HG02678 (cell line): ENCODE measurements around the gene SLC35F6.
"Not testable (repeated sequence)": the region's sequence is repeated elsewhere in the genome, so short reads cannot be mapped to it uniquely, and the experiment has no call there.

Experiments
- ATAC-seq: cut with Tn5 transposase; IDR thresholded peaks from one replicate; pipeline ENCODE4 v1.9.1; 2021; ENCODE audit warnings: mild to moderate bottlenecking, moderate library complexity; ENCODE audit not compliant: unreplicated experiment

Gene SLC35F6

DNA sequence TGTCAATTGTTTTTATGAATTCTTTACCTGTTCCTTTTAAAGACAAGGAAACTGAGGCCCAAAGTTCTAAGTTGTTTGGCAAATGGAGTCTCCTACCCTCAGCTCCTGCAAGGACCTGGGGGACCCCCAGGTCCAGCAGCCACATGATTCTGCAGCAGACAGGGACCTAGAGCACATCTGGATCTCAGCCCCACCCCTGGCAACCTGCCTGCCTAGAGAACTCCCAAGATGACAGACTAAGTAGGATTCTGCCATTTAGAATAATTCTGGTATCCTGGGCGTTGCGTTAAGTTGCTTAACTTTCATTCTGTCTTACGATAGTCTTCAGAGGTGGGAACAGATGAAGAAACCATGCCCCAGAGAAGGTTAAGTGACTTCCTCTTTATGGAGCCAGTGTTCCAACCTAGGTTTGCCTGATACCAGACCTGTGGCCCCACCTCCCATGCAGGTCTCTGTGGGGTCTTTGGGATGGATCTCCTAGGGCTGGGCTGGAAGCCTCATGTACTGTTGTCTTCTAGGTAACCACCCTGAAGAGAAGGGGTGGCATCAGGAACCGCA is 16.2 kb downstream of the SLC35F6 start:
- ATAC-seq = no peak

DNA sequence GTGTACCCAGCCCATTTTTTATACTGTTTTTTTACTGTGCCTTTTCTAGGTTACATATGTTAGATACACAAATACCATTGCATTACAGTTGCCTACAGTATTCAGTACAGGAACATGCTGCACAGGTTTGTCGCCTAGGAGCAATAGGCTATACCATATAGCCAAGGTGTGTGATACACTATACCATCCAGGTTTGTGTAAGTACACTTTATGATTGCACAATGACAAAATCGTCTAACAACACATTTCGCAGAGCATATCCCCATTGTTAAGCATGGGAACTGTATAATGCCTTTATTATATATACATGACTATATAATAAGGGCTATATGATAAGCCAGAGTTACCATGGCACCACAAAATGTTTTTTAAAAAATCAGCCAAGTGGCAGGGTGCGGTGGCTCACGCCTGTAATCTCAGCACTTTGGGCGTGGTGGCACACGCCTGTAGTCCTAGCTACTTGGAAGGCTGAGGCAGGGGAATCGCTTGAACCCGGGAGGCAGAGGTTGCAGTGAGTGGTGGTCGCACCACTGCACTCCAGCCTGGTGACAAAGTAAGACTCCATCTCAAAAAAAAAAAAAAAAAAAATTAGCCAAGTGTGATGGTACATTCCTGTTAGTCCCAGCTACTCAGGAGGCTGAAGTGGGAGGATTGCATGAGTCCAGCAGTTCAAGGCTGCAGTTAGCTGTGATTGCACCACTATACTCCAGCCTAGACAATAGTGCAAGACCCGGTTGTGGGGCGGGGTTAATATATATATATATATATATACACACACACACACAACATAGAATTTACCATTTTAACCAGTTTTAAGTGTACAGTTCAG is 19.0 kb downstream of the SLC35F6 start:
- ATAC-seq = no peak

DNA sequence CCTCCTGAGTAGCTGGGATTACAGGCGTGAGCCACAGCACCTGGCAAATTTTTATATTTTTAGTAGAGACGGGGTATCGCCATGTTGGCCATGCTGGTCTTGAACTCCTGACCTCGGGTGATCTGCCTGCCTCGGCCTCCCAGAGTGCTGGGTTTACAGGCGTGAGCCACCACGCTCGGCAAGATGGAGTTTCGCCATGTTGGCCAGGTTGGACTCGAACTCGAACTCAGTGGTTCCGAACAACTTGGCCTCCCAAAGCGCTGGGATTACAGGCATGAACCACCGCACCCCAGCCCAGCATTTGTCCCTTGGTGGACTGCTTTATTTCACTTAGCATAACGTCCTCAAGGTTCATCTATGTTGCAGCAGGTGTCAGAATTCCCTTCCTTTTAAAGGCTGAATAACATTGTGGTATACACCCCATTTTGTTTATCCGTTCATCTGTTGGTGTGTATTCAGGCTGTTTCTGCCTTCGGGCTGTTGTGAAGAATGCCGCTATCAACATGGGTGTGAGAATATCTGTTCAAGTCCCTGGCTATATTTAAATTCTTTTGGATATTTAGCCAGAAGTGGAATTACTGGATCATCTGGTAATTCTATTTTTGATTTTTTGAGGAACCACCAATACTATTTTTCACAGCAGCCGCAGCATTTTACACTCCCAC is 20.6 kb downstream of the SLC35F6 start:
- no peak for ATAC-seq

DNA sequence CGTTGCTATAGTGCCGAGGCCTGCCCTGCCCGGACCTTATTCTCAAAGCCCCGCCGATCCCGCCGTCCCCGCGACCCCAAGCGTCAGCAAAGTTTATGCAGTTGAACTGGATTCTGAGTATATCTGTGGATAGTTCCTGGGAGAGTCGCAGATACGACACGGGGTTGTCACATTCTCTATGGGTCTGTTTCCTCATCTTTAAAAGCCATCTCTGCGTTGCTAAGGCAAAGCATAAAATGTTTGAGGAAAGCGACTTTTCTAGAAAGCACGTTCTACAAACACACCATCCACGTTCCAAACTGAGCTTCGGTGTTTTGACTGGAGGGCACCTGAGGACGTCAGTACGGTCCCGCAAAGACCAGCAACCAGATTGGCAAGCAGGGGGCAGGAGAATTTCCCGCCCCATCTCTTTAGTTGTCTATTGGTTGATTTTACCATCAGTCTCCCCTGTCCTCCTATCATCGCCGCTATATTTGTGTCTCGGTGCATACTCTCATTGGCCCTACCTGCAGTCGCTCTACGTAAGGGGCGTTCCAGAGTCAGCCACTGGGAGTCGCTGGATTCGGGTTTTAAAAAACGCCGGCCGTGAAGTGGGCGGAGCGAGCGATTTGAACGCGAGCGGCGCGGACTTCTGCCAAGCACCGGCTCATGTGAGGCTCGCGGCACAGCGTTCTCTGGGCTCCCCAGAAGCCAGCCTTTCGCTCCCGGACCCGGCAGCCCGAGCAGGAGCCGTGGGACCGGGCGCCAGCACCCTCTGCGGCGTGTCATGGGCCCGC is 21.5 kb downstream of the SLC35F6 start, which contains the start of gene CENPA:
CENPA (plus strand) TSS at position 626 of the 776 bp plus-strand sequence; CDS start at position 767, 141 bp downstream.
- peak; percentile 99 for ATAC-seq

DNA sequence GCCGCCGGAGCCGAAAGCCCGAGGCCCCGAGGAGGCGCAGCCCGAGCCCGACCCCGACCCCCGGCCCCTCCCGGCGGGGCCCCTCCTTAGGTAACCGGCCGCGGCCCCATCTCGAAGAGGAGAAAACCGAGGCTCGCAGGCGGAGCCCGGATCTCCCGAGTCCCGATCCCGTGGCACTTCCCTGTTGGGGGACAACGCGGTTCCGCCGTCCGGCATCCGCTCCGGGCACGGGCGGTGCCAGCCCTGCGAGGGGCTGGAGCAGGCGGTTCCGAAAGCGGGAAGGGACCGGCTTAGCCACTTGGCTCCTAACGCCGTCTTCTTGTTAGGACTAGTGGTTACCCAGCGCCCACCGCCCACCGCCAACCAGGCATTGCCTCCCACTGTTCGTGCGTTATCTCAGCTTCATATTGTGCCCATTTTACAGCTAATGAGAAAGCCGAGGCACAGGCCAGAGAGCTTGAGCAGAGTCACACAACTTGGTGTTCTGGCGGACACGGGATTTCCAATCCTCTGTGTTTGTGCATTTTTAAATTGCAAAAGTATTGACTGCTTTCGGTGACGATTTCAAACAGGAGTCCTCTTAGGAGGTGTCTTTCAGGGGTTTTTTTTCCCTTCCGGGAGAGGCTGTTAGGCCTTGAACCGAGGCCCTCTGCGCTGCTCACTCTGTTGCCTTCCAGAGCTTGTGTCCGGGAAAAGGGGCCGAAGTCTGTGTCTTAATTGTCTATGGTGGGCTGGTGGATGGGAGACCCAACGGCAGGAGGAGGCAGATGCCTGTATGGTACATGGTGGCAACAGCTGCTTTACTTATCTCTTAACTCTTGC is 22.3 kb downstream of the SLC35F6 start:
- peak; percentile 18 for ATAC-seq

DNA sequence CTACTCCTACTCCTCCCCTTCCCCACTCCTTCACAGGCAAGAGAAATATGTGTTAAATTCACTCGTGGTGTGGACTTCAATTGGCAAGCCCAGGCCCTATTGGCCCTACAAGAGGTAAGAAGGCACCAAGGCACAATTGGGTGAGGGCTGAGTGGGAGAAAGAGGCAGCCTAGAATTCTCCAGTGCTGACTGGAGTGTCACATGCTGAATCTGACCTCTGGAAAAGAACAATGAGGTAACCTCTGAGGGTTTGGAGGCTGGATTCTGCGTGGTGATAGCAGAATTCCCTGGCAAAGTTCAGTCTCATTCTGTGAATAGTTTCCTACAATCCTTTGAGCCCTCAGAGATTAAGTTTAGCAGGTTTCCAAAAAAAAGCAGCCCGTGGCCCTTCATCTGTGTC is 28.6 kb downstream of the SLC35F6 start:
- ATAC-seq = no peak

DNA sequence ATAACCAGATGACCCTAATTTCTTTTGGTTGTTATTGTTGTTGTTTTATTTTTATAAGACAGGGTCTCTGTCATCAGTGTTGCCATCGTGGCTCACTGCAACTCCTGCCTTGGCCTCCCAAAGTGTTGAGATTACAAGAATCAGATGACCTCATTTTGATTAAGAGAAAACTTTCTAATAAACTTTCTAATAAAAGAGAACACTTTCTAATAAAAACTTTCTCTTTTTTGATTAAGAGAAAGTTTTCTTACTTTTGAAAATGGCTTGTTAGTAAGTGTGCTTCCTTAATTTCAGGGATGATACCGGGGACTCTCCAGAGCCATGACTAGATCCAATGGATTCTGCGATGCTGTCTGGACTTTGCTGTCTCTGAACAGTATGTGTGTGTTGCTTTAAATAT is 29.4 kb downstream of the SLC35F6 start:
- no peak for ATAC-seq

DNA sequence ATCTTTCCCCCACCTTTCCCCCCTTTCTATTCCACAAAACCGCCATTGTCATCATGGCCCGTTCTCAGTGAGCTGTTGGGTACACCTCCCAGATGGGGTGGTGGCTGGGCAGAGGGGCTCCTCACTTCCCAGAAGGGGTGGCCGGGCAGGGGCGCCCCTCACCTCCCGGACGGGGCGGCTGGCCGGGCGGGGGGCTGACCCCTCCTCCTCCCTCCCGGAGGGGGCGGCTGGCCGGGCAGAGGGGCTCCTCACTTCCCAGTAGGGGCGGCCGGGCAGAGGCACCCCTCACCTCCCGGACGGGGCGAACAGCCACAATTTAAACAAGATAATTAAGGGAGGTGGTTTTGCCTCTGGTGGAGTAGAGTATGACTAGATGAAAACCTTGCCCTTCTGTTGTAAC is 31.1 kb downstream of the SLC35F6 start:
- not testable (repeated sequence) for ATAC-seq

DNA sequence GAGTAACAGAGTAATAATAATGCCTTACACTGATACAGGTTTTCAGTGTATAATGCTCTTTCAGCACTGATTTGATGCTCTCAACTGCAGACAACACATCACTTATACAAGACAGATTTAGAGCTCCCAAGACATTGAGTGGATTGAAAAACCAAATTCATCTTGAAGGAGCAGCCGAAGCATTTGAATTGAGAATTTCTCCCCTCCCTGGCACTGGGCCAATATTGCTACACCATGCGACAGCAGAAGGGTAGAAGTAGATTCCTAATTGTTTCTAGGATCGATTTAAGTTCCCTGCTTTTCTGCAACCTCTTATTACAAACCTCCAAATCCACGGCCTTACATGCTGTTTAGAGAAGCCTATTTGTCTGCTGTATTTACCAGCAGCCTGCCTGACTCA is 37.2 kb downstream of the SLC35F6 start:
- no peak for ATAC-seq

DNA sequence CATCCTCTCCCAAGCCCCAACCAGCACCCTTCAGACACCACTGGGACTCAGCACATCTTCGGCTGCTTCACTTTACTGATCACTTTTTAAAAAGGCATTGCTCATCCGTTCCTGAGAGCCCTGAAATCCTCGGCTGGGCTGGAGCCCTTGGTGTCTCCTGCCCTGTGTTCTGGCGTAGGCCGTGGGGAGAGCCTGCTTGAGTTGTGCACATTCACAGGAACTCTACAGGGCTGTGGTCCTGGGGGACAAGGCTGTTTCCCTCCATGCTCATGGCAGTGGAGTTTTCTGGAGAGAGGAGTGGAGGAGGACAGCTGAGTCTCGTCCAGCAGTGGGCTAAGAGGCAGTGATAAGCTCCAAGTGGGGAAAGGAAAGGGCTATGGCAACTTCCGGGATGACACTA is 37.7 kb downstream of the SLC35F6 start:
- no peak for ATAC-seq

DNA sequence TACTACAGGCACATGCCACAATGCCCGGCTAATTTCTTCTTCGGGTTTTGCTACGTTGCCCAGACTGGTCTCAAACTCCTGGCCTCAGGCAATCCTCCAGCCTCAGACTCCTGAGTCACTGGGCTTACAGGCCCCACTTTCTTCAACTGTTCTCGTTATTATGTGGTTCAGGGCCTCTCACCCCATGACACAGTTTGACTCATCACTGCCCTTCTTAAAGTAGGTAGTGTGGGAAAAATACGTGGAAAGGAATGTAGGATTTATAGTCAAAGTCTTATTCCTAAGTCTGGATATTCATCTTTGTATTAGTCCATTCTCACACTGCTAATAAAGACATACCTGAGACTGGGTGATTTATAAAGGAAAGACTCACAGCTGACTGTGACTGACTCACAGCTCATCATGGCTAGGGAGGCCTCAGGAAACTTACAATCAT is 41.2 kb downstream of the SLC35F6 start:
- ATAC-seq = no peak

DNA sequence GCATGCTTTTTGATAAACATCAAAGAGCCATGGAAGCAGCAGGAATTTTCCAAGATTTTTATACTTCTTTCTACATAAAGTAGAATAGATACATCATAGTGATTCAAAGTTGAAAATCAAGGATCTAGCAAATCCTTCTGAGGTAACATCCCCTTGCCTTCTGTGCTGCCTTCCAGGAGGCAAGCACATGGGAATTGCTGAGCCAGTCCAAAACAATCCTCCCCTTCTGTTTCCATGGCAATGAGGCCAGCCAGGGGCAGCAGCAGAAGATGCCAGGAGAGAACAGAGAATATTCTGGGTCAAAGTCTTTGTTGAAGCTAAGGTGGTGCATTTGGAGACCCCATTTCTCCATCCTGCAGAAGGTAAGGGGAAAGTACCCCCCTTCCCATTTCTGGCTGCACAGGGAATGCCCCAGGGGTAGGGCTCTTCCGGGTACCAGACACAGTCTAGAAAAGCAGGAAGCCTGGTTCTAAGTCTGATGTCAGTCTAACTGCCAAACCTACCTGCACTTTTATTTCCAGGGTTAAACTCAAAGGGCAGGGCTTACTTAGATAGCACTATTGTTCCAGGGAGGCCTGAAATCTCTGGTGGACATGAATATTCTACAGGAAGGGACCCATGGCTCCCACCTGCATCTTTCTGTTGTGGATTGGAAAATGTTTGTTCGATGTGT is 43.8 kb downstream of the SLC35F6 start:
- no peak for ATAC-seq

DNA sequence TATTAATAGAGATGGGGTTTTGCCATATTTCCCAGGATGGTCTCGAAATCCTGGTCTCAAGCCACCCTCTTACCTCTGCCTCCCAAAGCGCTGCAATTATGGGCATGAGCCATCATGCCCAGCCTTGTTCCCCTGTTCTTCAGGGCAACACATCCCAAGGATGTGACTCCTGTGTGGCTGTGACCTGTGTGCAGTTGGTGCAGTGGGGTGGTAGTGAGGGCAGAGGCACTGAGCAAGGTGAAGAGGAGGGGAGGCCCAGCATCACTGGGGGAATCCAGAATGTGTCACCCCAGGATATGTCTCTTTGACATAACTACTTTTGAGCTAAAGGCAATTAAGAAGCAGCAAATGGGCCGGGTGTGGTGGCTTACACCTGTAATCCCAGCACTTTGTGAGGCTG is 45.1 kb downstream of the SLC35F6 start:
- no peak for ATAC-seq

DNA sequence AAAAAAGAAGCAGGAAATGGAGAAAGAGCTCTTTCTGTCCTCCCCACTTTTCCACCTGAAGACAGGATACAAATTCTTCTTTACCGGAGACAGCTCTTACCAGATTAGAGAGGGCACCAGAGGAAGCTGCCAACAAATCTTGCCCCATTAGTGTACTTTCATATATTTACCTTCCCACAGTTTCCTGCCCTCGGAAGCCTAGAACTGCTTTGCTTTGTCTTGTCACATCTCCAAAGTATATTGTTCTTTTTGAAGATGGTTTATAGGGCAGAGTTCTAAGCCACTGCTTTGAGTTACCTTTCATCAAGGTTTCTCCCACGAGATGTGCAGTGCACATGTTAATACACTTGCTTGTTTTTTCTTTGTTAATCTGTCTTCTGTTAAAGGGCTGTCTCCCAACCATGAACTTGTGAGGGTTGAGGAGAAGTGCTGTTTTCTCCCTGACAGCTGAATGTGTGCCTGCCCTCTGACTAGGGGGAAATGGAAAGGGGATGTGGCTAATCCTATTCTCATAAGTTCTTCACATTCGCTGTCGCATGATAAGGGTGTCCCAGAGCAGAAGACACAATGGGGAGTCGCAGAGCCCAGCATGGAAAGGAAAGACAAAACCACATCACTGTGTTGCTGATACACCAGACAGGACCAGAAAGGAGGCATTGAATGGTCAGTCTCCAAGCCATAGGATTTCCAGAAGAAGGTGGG is 45.9 kb downstream of the SLC35F6 start:
- no peak for ATAC-seq

DNA sequence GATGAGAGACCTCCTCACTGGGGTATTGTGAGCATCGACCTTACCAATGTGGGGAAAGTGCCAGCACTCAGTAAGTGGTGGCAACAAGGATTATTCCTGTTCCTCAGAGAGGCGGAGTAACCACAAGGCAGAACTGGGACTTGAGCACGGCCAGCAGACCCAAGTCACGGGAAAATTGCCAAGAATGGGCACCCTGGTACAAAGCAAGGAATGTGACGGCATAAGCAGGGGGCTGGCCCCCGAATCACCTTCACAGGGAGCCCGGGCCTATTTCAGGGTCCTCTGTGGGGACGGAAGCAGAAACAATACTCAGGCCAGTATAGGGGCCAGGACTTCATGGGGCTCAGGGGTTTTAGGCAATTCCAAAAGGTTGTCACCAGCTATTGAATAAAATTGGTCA is 47.2 kb downstream of the SLC35F6 start:
- ATAC-seq = no peak

DNA sequence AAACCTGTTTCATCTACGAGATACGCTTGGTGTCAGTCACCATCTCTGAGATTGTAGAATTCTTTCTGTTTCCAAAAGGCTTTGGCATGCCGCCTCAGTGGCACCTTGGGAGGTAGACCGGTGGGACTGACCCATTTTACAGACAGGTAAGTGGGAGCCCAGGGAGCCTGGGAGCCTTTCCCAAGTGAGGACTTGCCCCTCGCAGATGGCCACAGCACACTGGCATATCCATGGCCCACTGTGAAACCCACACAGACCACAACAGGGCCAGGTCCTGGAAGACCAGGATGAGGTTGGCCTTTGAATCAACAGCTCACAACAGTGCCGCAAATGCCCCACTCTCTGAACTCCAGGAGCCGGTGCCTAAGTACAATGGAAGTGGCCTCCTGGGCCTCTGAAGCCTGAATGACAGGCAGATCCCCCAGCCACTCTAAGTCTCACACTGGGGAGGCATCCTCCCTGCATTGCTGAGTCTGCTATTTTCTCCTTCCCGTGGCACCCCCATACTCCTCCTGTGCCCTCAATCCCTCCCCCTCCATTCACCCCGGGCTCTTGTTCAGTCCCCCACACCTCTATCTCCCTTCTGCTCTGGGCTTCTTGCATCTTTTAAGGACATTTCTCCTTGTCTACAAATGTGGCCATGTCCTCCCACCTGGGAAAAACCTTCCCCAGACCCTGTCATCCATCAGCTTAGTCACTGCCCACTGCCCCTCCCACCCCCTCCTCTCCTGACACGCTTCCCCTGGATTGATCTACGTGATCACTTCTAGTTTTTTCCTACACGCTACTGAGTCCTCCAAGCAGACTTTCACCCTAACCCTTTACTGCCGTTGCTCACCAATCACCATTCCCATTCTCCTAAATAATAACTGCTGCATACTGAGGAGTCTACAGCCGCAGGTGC is 48.0 kb downstream of the SLC35F6 start:
- no peak for ATAC-seq

DNA sequence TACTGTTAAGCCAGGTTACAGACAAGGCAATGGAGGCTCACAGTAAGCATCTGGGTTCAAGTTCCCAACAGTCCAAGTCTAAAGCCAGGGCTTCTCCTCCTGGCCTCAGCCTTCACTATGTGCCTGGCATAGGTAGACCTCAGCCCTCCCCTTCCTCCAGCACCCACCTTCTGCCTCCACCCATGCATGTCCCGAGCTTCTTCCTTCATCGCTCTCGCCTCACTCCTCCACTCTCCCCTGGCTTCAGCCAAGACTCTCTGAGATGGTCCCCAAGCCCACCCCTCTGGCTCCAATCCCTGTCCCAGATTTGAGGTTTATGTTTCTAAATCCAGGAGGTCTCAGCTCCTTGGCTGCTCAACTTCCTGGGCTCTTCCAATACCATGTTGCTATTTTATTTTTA is 48.6 kb downstream of the SLC35F6 start:
- ATAC-seq = no peak

DNA sequence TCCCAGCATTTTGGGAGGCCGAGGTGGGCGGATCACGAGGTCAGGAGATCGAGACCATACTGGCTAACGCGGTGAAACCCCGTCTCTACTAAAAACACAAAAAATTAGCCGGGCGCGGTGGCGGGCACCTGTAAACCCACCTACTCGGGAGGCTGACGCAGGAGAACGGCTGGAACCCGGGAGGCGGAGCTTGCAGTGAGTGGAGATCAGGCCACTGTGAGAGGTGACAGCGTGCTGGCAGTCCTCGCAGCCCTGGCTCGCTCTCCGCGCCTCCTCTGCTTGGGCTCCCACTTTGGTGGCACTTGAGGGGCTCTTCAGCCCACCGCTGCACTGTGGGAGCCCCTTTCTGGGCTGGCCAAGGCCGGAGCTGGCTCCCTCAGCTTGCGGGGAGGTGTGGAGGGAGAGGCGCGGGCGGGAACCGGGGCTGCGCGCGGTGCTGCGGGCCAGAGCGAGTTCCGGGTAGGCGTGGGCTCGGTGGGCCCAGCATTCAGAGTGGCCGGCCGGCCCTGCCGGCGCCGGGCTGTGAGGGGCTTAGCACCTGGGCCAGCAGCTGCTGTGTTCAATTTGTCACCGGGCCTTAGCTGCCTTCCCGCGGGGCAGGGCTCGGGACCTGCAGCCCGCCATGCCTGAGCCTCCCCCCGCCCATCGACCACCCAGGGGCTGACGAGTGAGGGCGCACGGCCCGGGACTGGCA is 50.1 kb downstream of the SLC35F6 start:
- not testable (repeated sequence) for ATAC-seq
